Measurements from ENCODE around the gene AOC3. TPM values are rescaled to one million over a fixed set of nuclear protein-coding genes. Genes with fewer than 3 reads are reported as not detected.

AOC3 gene
- polyA plus RNA-seq, 2 of the 4 experiments (the other 2 are of a cell fraction), result 0.79 to 1.4 TPM

- 58% methylated on average over 6 of the region's 6 CpGs for WGBS (ENCODE audit: missing lambda C conversion rate)
- ATAC-seq (no peak), FAIRE-seq (no peak), DNase-seq (ENCODE audit: low read depth in 1 of 2, low spot score in 1 of 2) (no peak)
- Histone ChIP-seq H3K4me2 (no peak overlapping the region), H3K4me3 (no peak overlapping the region), H3K27ac (no peak overlapping the region), H3K4me1 (no peaks in the 10 kb centered on the region), H3K9me3 (no peaks in the 10 kb centered on the region)
- no peak for TF ChIP-seq ZNF302 (CRISPR knock-in tag; IDR thresholded peaks at IDR 0.05)
- TF ChIP-seq RARB (CRISPR knock-in tag; IDR thresholded peaks at IDR 0.05), result no peak
- TF ChIP-seq HDAC2 (IDR thresholded peaks at IDR 0.05), result no peak
- no peak for TF ChIP-seq PHF8 (IDR thresholded peaks at IDR 0.05; ENCODE audit: borderline replicate concordance, low read depth)
- no peak for TF ChIP-seq CHD4 (IDR thresholded peaks at IDR 0.05; ENCODE audit: borderline replicate concordance)
- TF ChIP-seq MAX (IDR thresholded peaks at IDR 0.05), result no peak
- TF ChIP-seq SMC3 (IDR thresholded peaks at IDR 0.05), result no peak
- TF ChIP-seq RFX5 (IDR thresholded peaks at IDR 0.05), result no peak
- TF ChIP-seq NFE2L2 (conservative IDR thresholded peaks at IDR 0.05; ENCODE audit: low read length), result no peak
- TF ChIP-seq MYC (IDR thresholded peaks at IDR 0.05; ENCODE audit: borderline replicate concordance, low read length), result no peak
- TF ChIP-seq HES2 (IDR thresholded peaks at IDR 0.05), result no peak
- TF ChIP-seq POLR2A (IDR thresholded peaks at IDR 0.05; ENCODE audit: low read length), result no peak
- TF ChIP-seq FOSB (CRISPR knock-in tag; IDR thresholded peaks at IDR 0.05), result no peak
- CTCF ChIA-PET, result interaction anchor here (2.2 to 3.0 kb wide), 3 partner anchors 10 to 61 kb away, joined by 7 to 14 read pairs (median 9); no protein-coding TSS in a partner anchor
- POLR2A ChIA-PET, result no interaction called here
Measured at GRCh38 chr17:42904110-42904469, 53.1 kb downstream of the AOC3 start.

GRCh38 chr17:42906772-42907446, 55.9 kb downstream of the AOC3 start:
- Histone ChIP-seq H3K27ac (no peak overlapping the region), H3K4me2 (no peak overlapping the region), H3K4me1 (no peaks in the 10 kb centered on the region), H3K9me3 (no peaks in the 10 kb centered on the region), H3K4me3 (no peak overlapping the region)
- ATAC-seq, result no peak
- no peak for TF ChIP-seq BHLHE40 (IDR thresholded peaks at IDR 0.05; ENCODE audit: low read depth, low read length)
- TF ChIP-seq REST (IDR thresholded peaks at IDR 0.05), result no peak
- no peak for TF ChIP-seq PHF8 (IDR thresholded peaks at IDR 0.05; ENCODE audit: borderline replicate concordance, low read depth)
- no peak for TF ChIP-seq KDM1A (IDR thresholded peaks at IDR 0.05; ENCODE audit: low read depth)
- no peak for TF ChIP-seq HMGXB4 (CRISPR knock-in tag; IDR thresholded peaks at IDR 0.05; ENCODE audit: borderline replicate concordance)
- no peak for TF ChIP-seq CBX2 (IDR thresholded peaks at IDR 0.05; ENCODE audit: borderline replicate concordance, low read depth)
- no peak for TF ChIP-seq GATA3 (IDR thresholded peaks at IDR 0.05; ENCODE audit: borderline replicate concordance)
- TF ChIP-seq MAFK (IDR thresholded peaks at IDR 0.05; ENCODE audit: partially characterized antibody), result no peak
- TF ChIP-seq EP300 (IDR thresholded peaks at IDR 0.05), result no peak
- TF ChIP-seq FOXS1 (CRISPR knock-in tag; IDR thresholded peaks at IDR 0.05), result no peak
- TF ChIP-seq SMC3 (IDR thresholded peaks at IDR 0.05), result no peak
- TF ChIP-seq HOXA7 (CRISPR knock-in tag; IDR thresholded peaks at IDR 0.05), result no peak
- FAIRE-seq, result no peak
- CTCF ChIA-PET, result interaction anchor here (0.6 to 3.0 kb wide), 4 partner anchors 11 to 63 kb away, joined by 3 to 14 read pairs (median 8); no protein-coding TSS in a partner anchor
- no peak for DNase-seq (ENCODE audit: low read depth in 1 of 2, low spot score in 1 of 2)
- POLR2A ChIA-PET, result interaction anchor here (1.4 kb wide), 1 partner anchor 83 kb away, joined by 3 read pairs; the partner anchor contains the start of gene BECN1
- WGBS (ENCODE audit: missing lambda C conversion rate), result 43% methylated on average over 8 of the region's 8 CpGs

Small RNA genes lying within 50 kb of the gene (small RNA-seq; reads per million reads assigned to genes)
- 0 to 0.08 (median 0) reads per million in 6 experiments for gene MIR6781
- 0 to 0.35 (median 0) reads per million in 6 experiments for gene RNU6-287P

Other genes starting within 250 kb of the AOC3 start
- gene RETREG3, start 241.8 kb upstream of the AOC3 start, polyA plus RNA-seq (2011; rRNA removed), result 28.3 and 45.9 TPM in 2 replicates
- gene RETREG3, start 241.8 kb upstream of the AOC3 start, polyA plus RNA-seq (2017; fragmentation: RNase III; extraction: RNeasy Plus Mini Kit Qiagen cat#74134 plus additional on column Dnase treatment), result 19.4 to 24.2 TPM (median 22.6 TPM) in 3 replicates
- gene TUBG1, start 241.5 kb upstream of the AOC3 start, polyA plus RNA-seq (2011; rRNA removed), result 73.3 and 79.3 TPM in 2 replicates
- gene TUBG1, start 241.5 kb upstream of the AOC3 start, polyA plus RNA-seq (2017; fragmentation: RNase III; extraction: RNeasy Plus Mini Kit Qiagen cat#74134 plus additional on column Dnase treatment), result 151 to 161 TPM (median 156 TPM) in 3 replicates
- 14.9 and 18.6 TPM in 2 replicates for gene TUBG2, start 191.9 kb upstream of the AOC3 start, polyA plus RNA-seq (2011; rRNA removed)
- 27.1 to 36.1 TPM (median 30.6 TPM) in 3 replicates for gene TUBG2, start 191.9 kb upstream of the AOC3 start, polyA plus RNA-seq (2017; fragmentation: RNase III; extraction: RNeasy Plus Mini Kit Qiagen cat#74134 plus additional on column Dnase treatment)
- 5.3 and 5.5 TPM in 2 replicates for gene PLEKHH3, start 174.2 kb upstream of the AOC3 start, polyA plus RNA-seq (2011; rRNA removed)
- gene PLEKHH3, start 174.2 kb upstream of the AOC3 start, polyA plus RNA-seq (2017; fragmentation: RNase III; extraction: RNeasy Plus Mini Kit Qiagen cat#74134 plus additional on column Dnase treatment), result 12.3 to 15.5 TPM (median 14.0 TPM) in 3 replicates
- 0.19 and 0.23 TPM in 2 replicates for gene CCR10, start 169.4 kb upstream of the AOC3 start, polyA plus RNA-seq (2011; rRNA removed)
- gene CCR10, start 169.4 kb upstream of the AOC3 start, polyA plus RNA-seq (2017; fragmentation: RNase III; extraction: RNeasy Plus Mini Kit Qiagen cat#74134 plus additional on column Dnase treatment), result 0.59 to 0.73 TPM (median 0.66 TPM) in 3 replicates
- 8.2 and 8.8 TPM in 2 replicates for gene CNTNAP1, start 168.7 kb upstream of the AOC3 start, polyA plus RNA-seq (2011; rRNA removed)
- 6.3 to 7.1 TPM (median 7.1 TPM) in 3 replicates for gene CNTNAP1, start 168.7 kb upstream of the AOC3 start, polyA plus RNA-seq (2017; fragmentation: RNase III; extraction: RNeasy Plus Mini Kit Qiagen cat#74134 plus additional on column Dnase treatment)
- 35.4 and 41.1 TPM in 2 replicates for gene EZH1, start 106.2 kb upstream of the AOC3 start, polyA plus RNA-seq (2011; rRNA removed)
- gene EZH1, start 106.2 kb upstream of the AOC3 start, polyA plus RNA-seq (2017; fragmentation: RNase III; extraction: RNeasy Plus Mini Kit Qiagen cat#74134 plus additional on column Dnase treatment), result 20.1 to 21.7 TPM (median 21.5 TPM) in 3 replicates
- gene RAMP2, start 90.0 kb upstream of the AOC3 start, polyA plus RNA-seq (2011; rRNA removed), result 0.49 and 1.2 TPM in 2 replicates
- 0.30 to 1.0 TPM (median 0.87 TPM) in 3 replicates for gene RAMP2, start 90.0 kb upstream of the AOC3 start, polyA plus RNA-seq (2017; fragmentation: RNase III; extraction: RNeasy Plus Mini Kit Qiagen cat#74134 plus additional on column Dnase treatment)
- 143 and 173 TPM in 2 replicates for gene VPS25, start 77.8 kb upstream of the AOC3 start, polyA plus RNA-seq (2011; rRNA removed)
- gene VPS25, start 77.8 kb upstream of the AOC3 start, polyA plus RNA-seq (2017; fragmentation: RNase III; extraction: RNeasy Plus Mini Kit Qiagen cat#74134 plus additional on column Dnase treatment), result 118 to 132 TPM (median 119 TPM) in 3 replicates
- 1.1 and 1.6 TPM in 2 replicates for gene WNK4, start 70.6 kb upstream of the AOC3 start, polyA plus RNA-seq (2011; rRNA removed)
- gene WNK4, start 70.6 kb upstream of the AOC3 start, polyA plus RNA-seq (2017; fragmentation: RNase III; extraction: RNeasy Plus Mini Kit Qiagen cat#74134 plus additional on column Dnase treatment), result 1.3 to 1.5 TPM (median 1.5 TPM) in 3 replicates
- 126 and 170 TPM in 2 replicates for gene COA3, start 52.5 kb upstream of the AOC3 start, polyA plus RNA-seq (2011; rRNA removed)
- gene COA3, start 52.5 kb upstream of the AOC3 start, polyA plus RNA-seq (2017; fragmentation: RNase III; extraction: RNeasy Plus Mini Kit Qiagen cat#74134 plus additional on column Dnase treatment), result 127 to 131 TPM (median 130 TPM) in 3 replicates
- gene CNTD1, start 52.3 kb upstream of the AOC3 start, polyA plus RNA-seq (2011; rRNA removed), result 0.06 and 0.07 TPM in 2 replicates
- gene CNTD1, start 52.3 kb upstream of the AOC3 start, polyA plus RNA-seq (2017; fragmentation: RNase III; extraction: RNeasy Plus Mini Kit Qiagen cat#74134 plus additional on column Dnase treatment), result 0.10 to 0.47 TPM (median 0.17 TPM) in 3 replicates
- gene BECN1, start 26.9 kb upstream of the AOC3 start, polyA plus RNA-seq (2011; rRNA removed), result 125 and 138 TPM in 2 replicates
- 98.9 to 103 TPM (median 99.8 TPM) in 3 replicates for gene BECN1, start 26.9 kb upstream of the AOC3 start, polyA plus RNA-seq (2017; fragmentation: RNase III; extraction: RNeasy Plus Mini Kit Qiagen cat#74134 plus additional on column Dnase treatment)
- 220 and 257 TPM in 2 replicates for gene PSME3, start 17.8 kb upstream of the AOC3 start, polyA plus RNA-seq (2011; rRNA removed)
- gene PSME3, start 17.8 kb upstream of the AOC3 start, polyA plus RNA-seq (2017; fragmentation: RNase III; extraction: RNeasy Plus Mini Kit Qiagen cat#74134 plus additional on column Dnase treatment), result 214 to 241 TPM (median 223 TPM) in 3 replicates
- 2.7 and 3.0 TPM in 2 replicates for gene AOC2, start 6.6 kb upstream of the AOC3 start, polyA plus RNA-seq (2011; rRNA removed)
- 1.7 to 1.9 TPM (median 1.8 TPM) in 3 replicates for gene AOC2, start 6.6 kb upstream of the AOC3 start, polyA plus RNA-seq (2017; fragmentation: RNase III; extraction: RNeasy Plus Mini Kit Qiagen cat#74134 plus additional on column Dnase treatment)
- not detected in 2 replicates for gene G6PC1, start 49.6 kb downstream of the AOC3 start, polyA plus RNA-seq (2011; rRNA removed)
- not detected in 3 replicates for gene G6PC1, start 49.6 kb downstream of the AOC3 start, polyA plus RNA-seq (2017; fragmentation: RNase III; extraction: RNeasy Plus Mini Kit Qiagen cat#74134 plus additional on column Dnase treatment)
- 56.9 and 66.6 TPM in 2 replicates for gene AARSD1, start 113.3 kb downstream of the AOC3 start, polyA plus RNA-seq (2011; rRNA removed)
- gene AARSD1, start 113.3 kb downstream of the AOC3 start, polyA plus RNA-seq (2017; fragmentation: RNase III; extraction: RNeasy Plus Mini Kit Qiagen cat#74134 plus additional on column Dnase treatment), result 70.7 to 82.0 TPM (median 73.0 TPM) in 3 replicates
- gene PTGES3L, start 128.9 kb downstream of the AOC3 start, polyA plus RNA-seq (2011; rRNA removed), result 1.0 and 1.8 TPM in 2 replicates
- gene PTGES3L, start 128.9 kb downstream of the AOC3 start, polyA plus RNA-seq (2017; fragmentation: RNase III; extraction: RNeasy Plus Mini Kit Qiagen cat#74134 plus additional on column Dnase treatment), result 2.7 to 3.5 TPM (median 3.2 TPM) in 3 replicates
- gene RUNDC1, start 129.4 kb downstream of the AOC3 start, polyA plus RNA-seq (2011; rRNA removed), result 19.1 and 21.4 TPM in 2 replicates
- 18.7 to 19.7 TPM (median 19.5 TPM) in 3 replicates for gene RUNDC1, start 129.4 kb downstream of the AOC3 start, polyA plus RNA-seq (2017; fragmentation: RNase III; extraction: RNeasy Plus Mini Kit Qiagen cat#74134 plus additional on column Dnase treatment)
- gene RPL27, start 147.2 kb downstream of the AOC3 start, polyA plus RNA-seq (2011; rRNA removed), result 5,588 and 5,746 TPM in 2 replicates
- 2,894 to 2,977 TPM (median 2,925 TPM) in 3 replicates for gene RPL27, start 147.2 kb downstream of the AOC3 start, polyA plus RNA-seq (2017; fragmentation: RNase III; extraction: RNeasy Plus Mini Kit Qiagen cat#74134 plus additional on column Dnase treatment)
- 20.2 and 21.3 TPM in 2 replicates for gene IFI35, start 155.6 kb downstream of the AOC3 start, polyA plus RNA-seq (2011; rRNA removed)
- gene IFI35, start 155.6 kb downstream of the AOC3 start, polyA plus RNA-seq (2017; fragmentation: RNase III; extraction: RNeasy Plus Mini Kit Qiagen cat#74134 plus additional on column Dnase treatment), result 10.6 to 12.9 TPM (median 10.8 TPM) in 3 replicates
- 167 and 169 TPM in 2 replicates for gene VAT1, start 171.2 kb downstream of the AOC3 start, polyA plus RNA-seq (2011; rRNA removed)
- gene VAT1, start 171.2 kb downstream of the AOC3 start, polyA plus RNA-seq (2017; fragmentation: RNase III; extraction: RNeasy Plus Mini Kit Qiagen cat#74134 plus additional on column Dnase treatment), result 117 to 153 TPM (median 149 TPM) in 3 replicates
- gene RND2, start 174.0 kb downstream of the AOC3 start, polyA plus RNA-seq (2011; rRNA removed), result 0.19 and 0.33 TPM in 2 replicates
- 0.14 to 0.37 TPM (median 0.28 TPM) in 3 replicates for gene RND2, start 174.0 kb downstream of the AOC3 start, polyA plus RNA-seq (2017; fragmentation: RNase III; extraction: RNeasy Plus Mini Kit Qiagen cat#74134 plus additional on column Dnase treatment)